ENCODE data around the gene CNTNAP2.

Gene CNTNAP2

GRCh38 chr7:146781352-146782116 is 664.9 kb downstream of the CNTNAP2 start:
- no peak for DNase-seq

GRCh38 chr7:146787266-146787665 is 670.7 kb downstream of the CNTNAP2 start:
- no peak for DNase-seq

- DNase-seq, result no peak
Observed at GRCh38 chr7:146788008-146788407, 671.4 kb downstream of the CNTNAP2 start.

- peak; percentile 10 for DNase-seq
Observed at GRCh38 chr7:146791344-146792285, 675.0 kb downstream of the CNTNAP2 start.

DNA sequence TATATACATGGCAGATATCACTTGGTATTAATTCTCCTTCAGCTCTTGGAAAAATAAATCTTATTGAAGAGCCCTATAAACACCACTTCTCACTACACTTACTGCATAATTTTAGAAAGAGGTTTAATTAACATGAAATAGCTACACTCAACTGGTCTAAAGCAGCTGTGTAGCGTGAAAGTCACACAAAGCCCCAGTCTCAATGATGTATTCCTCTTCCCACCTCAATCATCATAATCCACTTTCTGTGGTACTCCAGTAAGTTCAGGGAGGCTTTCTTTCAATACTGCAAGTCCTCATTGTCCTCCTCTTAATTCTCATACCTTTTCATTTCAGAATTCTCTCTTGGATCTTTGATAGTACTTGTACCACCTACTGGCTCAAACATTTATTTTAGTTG is 688.0 kb downstream of the CNTNAP2 start:
- no peak for DNase-seq

GRCh38 chr7:146805082-146805481 is 688.5 kb downstream of the CNTNAP2 start:
- peak; percentile 60 for DNase-seq

GRCh38 chr7:146826329-146826728 is 709.7 kb downstream of the CNTNAP2 start:
- DNase-seq, result no peak

GRCh38 chr7:146830686-146831085 is 714.1 kb downstream of the CNTNAP2 start:
- DNase-seq, result no peak

GRCh38 chr7:146831875-146832274 is 715.3 kb downstream of the CNTNAP2 start:
- DNase-seq, result no peak

GRCh38 chr7:146844405-146844804 is 727.8 kb downstream of the CNTNAP2 start:
- DNase-seq, result no peak

GRCh38 chr7:146858690-146859089 is 742.1 kb downstream of the CNTNAP2 start:
- no peak for DNase-seq

- no peak for DNase-seq
Observed at GRCh38 chr7:146861701-146862100, 745.1 kb downstream of the CNTNAP2 start.

DNA sequence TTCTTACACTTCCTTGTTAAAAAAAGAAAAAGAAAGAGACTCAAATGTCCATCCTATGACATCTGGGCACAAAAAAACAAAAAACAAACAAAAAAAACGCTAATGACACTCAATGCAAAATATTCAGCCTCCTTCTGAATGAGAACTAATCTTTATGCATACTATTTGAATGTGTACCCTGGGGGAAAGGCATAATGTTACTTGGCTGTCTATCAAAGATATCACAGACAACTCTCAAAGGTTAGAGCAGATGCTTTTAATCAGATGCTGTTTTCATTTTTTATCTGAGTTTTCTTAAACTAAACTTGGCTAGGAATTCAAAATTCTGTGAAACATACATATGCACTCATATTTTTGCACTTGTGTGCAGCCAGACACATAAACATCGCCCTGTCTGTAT is 745.8 kb downstream of the CNTNAP2 start:
- no peak for DNase-seq

GRCh38 chr7:146864644-146865043 is 748.0 kb downstream of the CNTNAP2 start:
- DNase-seq, result no peak

DNA sequence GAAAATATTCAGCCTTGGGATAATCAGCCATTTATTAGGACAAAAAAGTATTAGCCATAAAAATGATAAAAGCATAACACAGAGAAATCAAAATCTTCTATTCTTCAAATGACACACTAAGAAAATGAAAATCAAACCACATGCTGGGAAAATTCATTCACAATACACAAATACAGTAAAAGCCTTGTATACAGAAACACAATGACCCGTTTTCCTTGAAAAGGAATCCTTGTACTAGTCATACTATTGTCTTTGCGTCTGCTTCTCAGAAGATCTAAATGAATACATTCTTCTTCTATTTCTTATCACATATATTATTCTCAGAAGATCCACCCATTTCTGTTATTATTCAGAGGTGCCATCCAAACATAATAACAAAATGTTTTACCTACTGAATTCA is 749.1 kb downstream of the CNTNAP2 start:
- no peak for DNase-seq

DNA sequence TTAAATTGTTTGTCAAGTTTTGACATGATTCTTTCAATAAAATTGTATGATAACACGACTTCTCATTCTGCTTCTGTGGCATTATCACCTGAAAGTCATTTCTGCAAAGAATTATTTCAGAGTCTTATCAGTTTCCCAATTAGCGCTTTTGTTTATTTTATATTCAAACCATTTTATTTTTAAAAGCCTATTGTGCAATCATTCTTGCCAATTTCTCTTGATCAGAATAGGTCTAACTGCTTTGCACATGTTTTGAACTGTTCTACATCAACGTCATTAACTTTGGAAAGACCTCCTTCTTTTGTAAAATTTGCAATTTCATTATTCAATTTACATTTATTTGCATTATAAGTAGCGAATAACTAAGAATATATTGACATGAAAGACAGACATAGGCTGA is 758.1 kb downstream of the CNTNAP2 start:
- no peak for DNase-seq

DNA sequence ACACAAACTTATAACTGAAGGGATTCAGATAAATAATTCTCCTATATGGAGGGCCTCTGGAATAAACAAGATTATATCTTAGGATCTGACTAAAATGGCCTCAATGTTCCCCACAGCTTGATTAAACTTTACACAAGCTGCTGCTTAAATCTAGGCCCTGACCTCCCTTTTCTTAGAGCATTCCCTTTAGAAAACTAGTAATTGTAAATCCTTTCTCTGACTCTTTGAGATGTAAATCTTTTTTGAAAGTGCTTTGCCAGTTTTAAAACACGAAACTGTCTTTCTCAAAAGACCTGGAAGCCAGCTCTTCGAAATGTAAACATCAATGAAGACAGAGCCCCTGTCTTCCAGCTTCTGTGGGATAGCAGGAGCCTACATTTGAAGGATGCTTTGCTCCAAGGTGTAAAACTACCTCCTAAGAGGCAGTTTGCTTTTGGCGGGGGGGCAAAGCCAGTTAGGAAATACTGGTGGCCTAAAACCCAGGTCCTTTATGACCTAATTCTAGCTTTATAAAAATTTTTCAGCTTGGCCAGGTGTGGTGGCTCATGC is 758.7 kb downstream of the CNTNAP2 start:
- no peak for DNase-seq

DNA sequence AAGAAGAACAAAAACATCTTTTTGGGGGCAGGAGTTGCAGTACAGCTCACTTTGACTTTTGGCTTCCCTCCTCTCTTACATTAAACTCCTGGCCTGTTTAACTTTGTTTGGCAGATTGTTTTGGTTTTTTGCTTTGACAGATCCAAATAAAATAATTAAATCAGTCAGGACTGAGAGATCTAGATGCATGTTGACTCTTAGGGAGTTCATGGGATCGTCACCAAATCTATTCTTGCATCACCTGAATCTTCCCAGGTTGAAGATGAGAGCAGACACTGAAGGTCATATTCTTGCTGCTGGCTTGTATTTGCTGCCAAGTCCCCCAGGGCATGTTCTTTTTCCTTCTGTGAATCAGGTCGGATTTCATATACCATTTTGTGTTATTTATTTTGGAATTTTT is 759.4 kb downstream of the CNTNAP2 start:
- DNase-seq, result no peak

GRCh38 chr7:146876411-146876810 is 759.8 kb downstream of the CNTNAP2 start:
- DNase-seq, result no peak

- peak; percentile 1 for DNase-seq
Observed at GRCh38 chr7:146878901-146879300, 762.3 kb downstream of the CNTNAP2 start.

- no peak for DNase-seq
Observed at GRCh38 chr7:146885231-146885630, 768.6 kb downstream of the CNTNAP2 start.

DNA sequence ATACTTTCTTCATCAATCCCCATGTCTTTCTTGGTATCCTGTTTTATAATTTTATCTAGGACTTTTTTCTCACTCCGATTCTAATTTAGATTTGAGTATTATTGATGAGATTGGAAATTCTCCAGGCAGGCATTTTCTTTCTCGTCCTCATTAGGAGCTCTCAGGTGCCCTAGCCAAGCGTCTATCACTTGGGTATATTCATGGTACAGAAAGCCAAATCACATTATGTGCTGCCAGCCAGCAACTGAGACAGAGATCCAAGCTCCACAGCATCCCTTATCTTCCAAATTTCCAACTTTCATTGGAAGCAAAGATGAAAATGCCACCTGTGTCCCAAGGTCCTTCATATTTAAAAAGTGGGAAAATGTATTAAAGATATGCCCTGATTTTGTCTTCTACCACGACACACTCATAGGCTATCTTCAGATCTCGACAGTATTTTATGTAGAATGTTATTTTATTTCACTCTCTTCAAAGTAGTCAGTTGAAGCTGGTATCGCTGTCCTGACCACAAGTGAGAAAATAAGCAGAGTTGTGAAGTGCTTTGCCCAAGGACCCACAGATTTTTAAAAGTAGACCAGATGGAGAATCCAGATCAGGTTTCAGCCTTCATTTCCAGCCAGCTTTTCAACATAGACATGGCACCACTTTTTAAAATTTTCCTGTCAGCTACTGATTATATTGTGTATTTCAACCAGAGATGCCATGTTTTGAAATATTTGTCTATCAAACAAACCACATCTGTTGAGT is 773.4 kb downstream of the CNTNAP2 start:
- no peak for DNase-seq

DNA sequence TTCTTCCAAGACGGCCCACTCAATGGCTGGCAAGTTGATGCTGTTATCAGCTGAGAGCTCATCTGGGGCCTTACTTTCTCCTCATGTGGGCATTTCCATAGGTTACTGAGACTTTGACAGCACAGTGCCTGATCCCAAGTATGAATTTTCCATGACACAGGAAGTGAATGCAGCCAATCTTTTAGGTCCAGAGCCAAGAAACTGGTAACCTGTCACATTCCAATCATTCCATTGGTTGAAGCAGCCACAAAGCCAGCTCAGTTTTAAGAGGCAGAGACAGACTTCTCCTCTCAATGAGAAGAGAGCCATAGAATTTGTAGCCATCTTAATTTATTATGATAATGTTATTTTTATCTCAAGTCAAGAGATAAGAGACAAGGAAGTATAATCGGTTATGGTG is 775.5 kb downstream of the CNTNAP2 start:
- DNase-seq, result peak; percentile 8
